Measurements from ENCODE around the gene HPS4. TPM values are rescaled to one million over a fixed set of nuclear protein-coding genes. Genes with fewer than 3 reads are reported as not detected.
A peak's percentile ranks its signal among the peaks of the same experiment; 100 is the strongest.
"Not testable (repeated sequence)": the region's sequence is repeated elsewhere in the genome, so short reads cannot be mapped to it uniquely, and the experiment has no call there.

Gene HPS4
- 10 to 100 TPM; 41.7 to 57.6 TPM for total RNA-seq
- 45.7 TPM for polyA plus RNA-seq (2013, experiment 1 of 2)
- 41.7 TPM for polyA plus RNA-seq (2013, experiment 2 of 2)
- long read RNA-seq, experiment 1, full-length matches to known transcripts = 1 of 12 reads
- long read RNA-seq, experiment 1, partial matches to known transcripts = 5 of 12 reads
- long read RNA-seq, experiment 1, other reads (novel, unspliced or antisense) = 6 of 12 reads
- long read RNA-seq, experiment 2, full-length matches to known transcripts = 19 of 74 reads
- long read RNA-seq, experiment 2, partial matches to known transcripts = 20 of 74 reads
- long read RNA-seq, experiment 2, other reads (novel, unspliced or antisense) = 35 of 74 reads
- long read RNA-seq, experiment 3, full-length matches to known transcripts = 67 of 192 reads
- long read RNA-seq, experiment 3, partial matches to known transcripts = 17 of 192 reads
- long read RNA-seq, experiment 3, other reads (novel, unspliced or antisense) = 108 of 192 reads
- long read RNA-seq, experiment 4, partial matches to known transcripts = 6 of 15 reads
- long read RNA-seq, experiment 4, other reads (novel, unspliced or antisense) = 9 of 15 reads

- Mint-ChIP-seq H3K4me1 (peaks cover 37% of the 10 kb centered on the region), H3K9me3 (no peaks in the 10 kb centered on the region), H3K36me3 (ENCODE audit: low read depth) (peaks cover 29% of the 10 kb centered on the region), H3K4me3 (peak within 1 kb of the TSS; percentile 88), H3K27me3 (ENCODE audit: insufficient read depth) (no peaks in the 10 kb centered on the region), H3K27ac (peak within 1 kb of the TSS; percentile 99)
- Histone ChIP-seq H3K9ac (ENCODE audit: extremely low read depth, low read length, poor library complexity, severe bottlenecking) (peak within 1 kb of the TSS; percentile 91), H3K4me3 (ENCODE audit: low read length) (peak within 1 kb of the TSS; percentile 100), H3K27ac (ENCODE audit: low read depth, low read length) (peak within 1 kb of the TSS; percentile 75), H3K9me3 (ENCODE audit: control insufficient read depth, low read length) (no peaks in the 10 kb centered on the region), H3K36me3 (ENCODE audit: control insufficient read depth, insufficient read depth, low read length) (peaks cover 18% of the 10 kb centered on the region), H3K4me1 (ENCODE audit: control insufficient read depth, insufficient read depth, low read length) (peaks cover 3% of the 10 kb centered on the region), H3K27me3 (ENCODE audit: control insufficient read depth, insufficient read depth, low read length, poor library complexity, severe bottlenecking) (no peaks in the 10 kb centered on the region)
- 0 to 2% methylated on average over 22 to 85 of the region's 85 CpGs for whole genome bisulfite sequencing, 2 experiments (ENCODE audit: insufficient coverage in 1 of 2, insufficient read length in 1 of 2)
- peak; percentile 97 for DNase-seq
- TF ChIP-seq CTCF (conservative IDR thresholded peaks at IDR 0.05) = no peak
These were observed at the start of gene HPS4, which contains the start of gene SRRD for GRCh38 chr22:26483439-26484359. TSS of gene HPS4 (minus strand) at chr22:26483783. CDS start at chr22:26481762, 2,021 bp downstream. TSS of gene SRRD (plus strand) at chr22:26483877. CDS start at chr22:26483891, 14 bp downstream.

GRCh38 chr22:26529345-26529744, 45.8 kb upstream of the HPS4 start:
- no peaks in the 10 kb centered on the region for H3K27me3 Mint-ChIP-seq (ENCODE audit: insufficient read depth)
- H3K4me3 ChIP-seq (ENCODE audit: low read length) = no peak overlapping the region
- no peak overlapping the region for H3K9ac ChIP-seq (ENCODE audit: extremely low read depth, low read length, poor library complexity, severe bottlenecking)
- TF ChIP-seq CTCF (conservative IDR thresholded peaks at IDR 0.05) = no peak
- H3K27ac Mint-ChIP-seq = peak overlapping the region; percentile 26
- H3K36me3 Mint-ChIP-seq (ENCODE audit: low read depth) = peaks cover 68% of the 10 kb centered on the region
- H3K9me3 ChIP-seq (ENCODE audit: control insufficient read depth, low read length) = no peaks in the 10 kb centered on the region
- peaks cover under 1% of the 10 kb centered on the region for H3K4me1 ChIP-seq (ENCODE audit: control insufficient read depth, insufficient read depth, low read length)
- no peaks in the 10 kb centered on the region for H3K27me3 ChIP-seq (ENCODE audit: control insufficient read depth, insufficient read depth, low read length, poor library complexity, severe bottlenecking)
- WGBS, 2 experiments (ENCODE audit: insufficient coverage in 1 of 2, insufficient read length in 1 of 2) = 90% methylated on average over 2 of the region's 2 CpGs; no CpG with 5 or more reads in 1 of the 2 experiments
- no peak overlapping the region for H3K27ac ChIP-seq (ENCODE audit: low read depth, low read length)
- H3K4me3 Mint-ChIP-seq = no peak overlapping the region
- no peak for DNase-seq
- no peaks in the 10 kb centered on the region for H3K9me3 Mint-ChIP-seq
- H3K4me1 Mint-ChIP-seq = peaks cover 7% of the 10 kb centered on the region
- peaks cover 51% of the 10 kb centered on the region for H3K36me3 ChIP-seq (ENCODE audit: control insufficient read depth, insufficient read depth, low read length)

GRCh38 chr22:26528518-26528917, 44.9 kb upstream of the HPS4 start:
- DNase-seq; H3K9ac ChIP-seq (ENCODE audit: extremely low read depth, low read length, poor library complexity, severe bottlenecking); H3K9me3 ChIP-seq (ENCODE audit: control insufficient read depth, low read length); H3K9me3 Mint-ChIP-seq; H3K4me1 ChIP-seq (ENCODE audit: control insufficient read depth, insufficient read depth, low read length); H3K27me3 Mint-ChIP-seq (ENCODE audit: insufficient read depth); H3K27ac ChIP-seq (ENCODE audit: low read depth, low read length); H3K27ac Mint-ChIP-seq; H3K4me3 ChIP-seq (ENCODE audit: low read length); H3K4me3 Mint-ChIP-seq; H3K27me3 ChIP-seq (ENCODE audit: control insufficient read depth, insufficient read depth, low read length, poor library complexity, severe bottlenecking); H3K4me1 Mint-ChIP-seq: not testable (repeated sequence)
- 97 to 100% methylated on average over 2 to 9 of the region's 9 CpGs for WGBS, 2 experiments (ENCODE audit: insufficient coverage in 1 of 2, insufficient read length in 1 of 2)
- H3K36me3 Mint-ChIP-seq (ENCODE audit: low read depth) = peaks cover 67% of the 10 kb centered on the region
- peaks cover 56% of the 10 kb centered on the region for H3K36me3 ChIP-seq (ENCODE audit: control insufficient read depth, insufficient read depth, low read length)
